Ishikawa (cell line): ENCODE measurements around the gene SDK1.

ENCODE experiments used
- TAF1 ChIP-seq: IDR thresholded peaks from 2 replicates; pipeline ENCODE4 v1.6.1; 2012; ENCODE audit warnings: low read depth, mild to moderate bottlenecking
- TF ChIP-seq, protein P1 (sequence below): IDR thresholded peaks from 2 replicates; pipeline ENCODE4 v1.6.1; 2012
- TF ChIP-seq, protein P2 (sequence below): IDR thresholded peaks from 2 replicates; pipeline ENCODE4 v1.6.1; 2012; ENCODE audit warnings: low read depth, mild to moderate bottlenecking

GRCh38 chr7:4220011-4220410 lies 919.0 kb downstream of the SDK1 start:
- TF ChIP-seq, protein P1, sequence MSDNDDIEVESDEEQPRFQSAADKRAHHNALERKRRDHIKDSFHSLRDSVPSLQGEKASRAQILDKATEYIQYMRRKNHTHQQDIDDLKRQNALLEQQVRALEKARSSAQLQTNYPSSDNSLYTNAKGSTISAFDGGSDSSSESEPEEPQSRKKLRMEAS: no peak
- no peak for TF ChIP-seq TAF1
- TF ChIP-seq, protein P2, sequence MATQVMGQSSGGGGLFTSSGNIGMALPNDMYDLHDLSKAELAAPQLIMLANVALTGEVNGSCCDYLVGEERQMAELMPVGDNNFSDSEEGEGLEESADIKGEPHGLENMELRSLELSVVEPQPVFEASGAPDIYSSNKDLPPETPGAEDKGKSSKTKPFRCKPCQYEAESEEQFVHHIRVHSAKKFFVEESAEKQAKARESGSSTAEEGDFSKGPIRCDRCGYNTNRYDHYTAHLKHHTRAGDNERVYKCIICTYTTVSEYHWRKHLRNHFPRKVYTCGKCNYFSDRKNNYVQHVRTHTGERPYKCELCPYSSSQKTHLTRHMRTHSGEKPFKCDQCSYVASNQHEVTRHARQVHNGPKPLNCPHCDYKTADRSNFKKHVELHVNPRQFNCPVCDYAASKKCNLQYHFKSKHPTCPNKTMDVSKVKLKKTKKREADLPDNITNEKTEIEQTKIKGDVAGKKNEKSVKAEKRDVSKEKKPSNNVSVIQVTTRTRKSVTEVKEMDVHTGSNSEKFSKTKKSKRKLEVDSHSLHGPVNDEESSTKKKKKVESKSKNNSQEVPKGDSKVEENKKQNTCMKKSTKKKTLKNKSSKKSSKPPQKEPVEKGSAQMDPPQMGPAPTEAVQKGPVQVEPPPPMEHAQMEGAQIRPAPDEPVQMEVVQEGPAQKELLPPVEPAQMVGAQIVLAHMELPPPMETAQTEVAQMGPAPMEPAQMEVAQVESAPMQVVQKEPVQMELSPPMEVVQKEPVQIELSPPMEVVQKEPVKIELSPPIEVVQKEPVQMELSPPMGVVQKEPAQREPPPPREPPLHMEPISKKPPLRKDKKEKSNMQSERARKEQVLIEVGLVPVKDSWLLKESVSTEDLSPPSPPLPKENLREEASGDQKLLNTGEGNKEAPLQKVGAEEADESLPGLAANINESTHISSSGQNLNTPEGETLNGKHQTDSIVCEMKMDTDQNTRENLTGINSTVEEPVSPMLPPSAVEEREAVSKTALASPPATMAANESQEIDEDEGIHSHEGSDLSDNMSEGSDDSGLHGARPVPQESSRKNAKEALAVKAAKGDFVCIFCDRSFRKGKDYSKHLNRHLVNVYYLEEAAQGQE: no peak
